Activated T-cell treated with anti-CD3 and anti-CD28 coated beads for 48 hours (primary cell): Measurements from ENCODE around the gene HSPB1.
"Not testable (repeated sequence)": the region's sequence is repeated elsewhere in the genome, so short reads cannot be mapped to it uniquely, and the experiment has no call there.

Source experiments
- DNase-seq: peaks from one replicate; pipeline ENCODE4 v3.0.0-alpha.2; 2020; ENCODE audit warnings: low read depth

HSPB1 gene

DNA sequence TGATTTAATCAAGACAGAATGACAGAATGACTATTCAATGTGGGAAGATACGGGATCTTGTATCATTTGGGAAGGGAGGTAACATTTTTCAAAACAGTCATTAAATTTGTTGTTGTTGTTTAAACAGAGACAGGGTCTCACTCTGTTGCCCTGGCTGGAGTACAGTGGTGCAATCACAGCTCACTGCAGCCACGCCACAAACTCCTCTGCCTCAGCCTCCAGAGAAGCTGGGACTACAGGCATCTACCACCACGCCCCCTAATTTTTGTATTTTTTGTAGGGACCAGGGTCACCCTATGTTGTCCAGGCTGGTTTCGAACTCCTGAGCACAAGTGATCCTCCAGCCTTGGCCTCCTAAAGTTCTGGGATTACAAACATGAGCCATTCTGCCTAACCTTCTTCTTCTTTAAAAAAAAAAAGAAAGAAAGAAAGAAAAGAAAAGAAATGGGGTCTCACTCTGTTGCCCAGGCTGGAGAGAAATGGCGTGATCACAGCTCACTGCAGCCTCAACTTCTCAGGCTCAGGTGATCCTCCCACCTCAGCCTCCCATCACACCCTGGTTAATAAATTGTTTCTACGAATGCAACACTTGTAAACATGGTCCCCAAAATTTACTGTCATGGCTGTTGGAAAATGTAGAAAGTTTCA is 32.0 kb downstream of the HSPB1 start:
- no peak for DNase-seq

DNA sequence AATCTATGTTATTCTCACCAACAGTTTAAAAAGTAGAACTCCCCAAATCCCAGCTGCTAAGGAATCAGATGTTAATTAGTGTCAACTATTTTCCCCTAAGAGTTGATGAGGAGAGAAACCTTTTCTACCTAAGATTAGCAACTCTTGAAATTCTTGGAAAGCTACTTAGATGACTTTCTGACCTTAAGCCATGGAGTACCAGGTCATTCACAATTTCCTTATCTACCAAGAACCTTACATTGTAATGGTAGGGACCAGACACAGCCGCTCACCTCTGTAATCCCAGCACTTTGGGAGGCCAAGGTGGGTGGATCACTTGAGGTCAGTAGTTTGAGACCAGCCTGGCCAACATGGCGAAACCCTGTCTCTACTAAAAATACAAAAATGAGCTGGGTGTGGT is 32.9 kb downstream of the HSPB1 start:
- not testable (repeated sequence) for DNase-seq

DNA sequence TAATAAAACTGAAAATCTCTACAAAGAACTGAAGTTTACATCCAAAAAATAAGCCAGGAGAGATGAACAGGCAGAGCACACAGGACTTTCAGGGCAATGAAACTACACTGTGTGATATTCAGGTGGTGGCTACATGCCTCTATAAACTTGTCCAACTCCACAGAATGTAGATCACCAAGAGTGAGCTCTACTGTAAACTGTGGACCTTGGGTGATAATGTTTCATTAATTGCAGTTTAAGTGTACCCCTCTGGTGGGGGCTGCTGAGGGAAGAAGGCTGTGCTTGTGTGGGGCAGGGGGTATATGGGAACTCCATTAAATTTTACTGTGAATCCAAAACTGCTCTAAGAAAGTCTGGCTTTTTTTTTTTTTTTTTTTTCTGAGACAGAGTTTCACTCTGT is 33.6 kb downstream of the HSPB1 start:
- no peak for DNase-seq

DNA sequence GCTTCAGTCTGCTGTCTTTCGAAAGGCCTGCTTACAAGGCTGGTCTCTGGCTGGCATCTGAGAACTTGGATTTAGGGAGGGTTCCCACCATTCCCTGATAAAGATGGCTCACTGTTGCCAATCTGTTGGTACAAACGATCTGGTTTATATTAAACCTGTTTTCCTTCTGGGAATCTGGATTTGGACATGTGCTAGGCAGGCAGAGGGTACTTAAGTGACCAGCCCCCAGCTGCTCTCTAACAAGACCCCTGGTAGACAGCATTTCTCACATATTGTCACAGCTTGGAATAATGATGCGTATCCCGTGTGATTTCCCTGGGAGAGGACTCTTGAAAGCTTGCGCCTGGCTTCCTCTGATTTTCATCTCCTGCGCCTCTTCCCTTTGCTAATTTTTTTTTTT is 34.7 kb downstream of the HSPB1 start:
- DNase-seq = no peak

DNA sequence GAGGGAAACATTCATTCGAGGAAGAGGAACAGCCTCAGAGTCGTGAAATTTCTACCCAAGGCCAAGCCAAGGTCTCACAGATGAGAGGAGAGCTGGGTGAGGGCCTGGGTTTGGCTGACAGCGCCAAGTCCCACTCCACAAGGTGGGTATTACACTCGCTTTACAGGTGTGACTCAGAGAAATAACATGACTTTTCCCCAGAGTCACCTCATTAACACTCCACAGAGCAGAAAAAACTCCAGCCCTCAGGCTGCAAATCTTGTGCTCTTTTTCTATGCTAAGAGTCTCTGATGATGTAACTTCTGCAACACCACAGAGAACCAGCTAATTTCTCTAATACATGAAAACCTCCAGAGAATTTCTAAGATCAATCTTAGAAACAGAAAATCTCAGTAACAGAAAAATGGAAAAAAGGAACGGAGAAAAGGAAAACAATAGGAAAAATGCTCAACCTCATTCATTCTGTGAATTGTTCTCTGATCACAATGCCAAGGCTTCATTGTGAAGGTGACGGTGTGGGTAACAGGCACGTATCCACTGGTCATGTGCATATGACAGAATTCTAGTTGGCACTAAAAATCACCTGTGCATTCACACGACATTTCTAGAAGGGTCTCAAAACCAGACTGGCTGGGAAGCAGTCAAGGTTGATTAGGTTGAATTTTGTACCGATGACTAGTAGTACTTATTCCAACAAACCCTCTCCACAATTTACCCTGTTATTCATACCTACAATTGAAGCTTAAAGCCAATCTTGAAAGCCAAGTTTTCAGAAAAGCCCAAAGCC is 36.0 kb downstream of the HSPB1 start:
- no peak for DNase-seq

DNA sequence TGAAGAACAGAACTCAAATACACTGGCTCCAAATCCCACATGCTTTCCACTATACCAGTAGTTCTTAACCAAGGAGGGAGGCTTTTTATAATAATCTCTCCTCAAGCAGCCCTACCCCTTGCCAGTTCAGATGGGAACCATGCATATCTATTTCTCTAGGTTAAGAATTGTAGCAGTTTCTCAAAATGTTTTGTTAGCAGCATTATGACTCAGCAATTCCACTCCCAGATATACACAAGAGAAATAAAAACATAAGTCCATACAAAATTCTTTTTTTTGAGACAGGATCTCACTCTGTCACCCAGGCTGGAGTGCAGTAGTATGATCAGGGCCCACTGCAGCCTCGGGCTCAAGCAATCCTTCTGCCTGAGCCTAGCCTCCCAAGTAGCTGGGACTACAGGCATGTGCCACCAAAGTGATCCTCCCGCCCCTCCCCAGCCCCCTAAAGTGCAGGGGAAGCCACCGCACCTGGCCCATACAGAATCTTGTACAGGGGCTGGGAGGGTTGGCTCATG is 38.2 kb downstream of the HSPB1 start:
- no peak for DNase-seq

DNA sequence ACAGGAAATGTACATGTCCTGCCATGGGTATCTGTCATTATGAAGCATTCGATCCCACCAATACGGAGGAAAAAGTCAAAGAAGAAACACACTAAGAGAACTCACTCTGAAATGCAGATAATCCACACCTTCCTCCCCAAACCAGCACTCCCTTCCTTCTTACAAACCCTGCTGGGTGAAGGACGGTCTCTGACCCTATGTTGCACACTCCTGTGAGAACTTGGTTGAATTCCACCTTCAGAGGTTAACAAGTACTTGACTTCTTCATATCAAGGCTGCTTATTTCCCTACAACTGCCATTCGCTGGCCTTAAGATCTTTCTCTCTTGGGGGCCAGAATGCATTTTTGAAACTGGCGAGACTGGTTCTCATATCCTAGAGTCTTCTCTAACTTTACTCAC is 39.7 kb downstream of the HSPB1 start:
- no peak for DNase-seq

DNA sequence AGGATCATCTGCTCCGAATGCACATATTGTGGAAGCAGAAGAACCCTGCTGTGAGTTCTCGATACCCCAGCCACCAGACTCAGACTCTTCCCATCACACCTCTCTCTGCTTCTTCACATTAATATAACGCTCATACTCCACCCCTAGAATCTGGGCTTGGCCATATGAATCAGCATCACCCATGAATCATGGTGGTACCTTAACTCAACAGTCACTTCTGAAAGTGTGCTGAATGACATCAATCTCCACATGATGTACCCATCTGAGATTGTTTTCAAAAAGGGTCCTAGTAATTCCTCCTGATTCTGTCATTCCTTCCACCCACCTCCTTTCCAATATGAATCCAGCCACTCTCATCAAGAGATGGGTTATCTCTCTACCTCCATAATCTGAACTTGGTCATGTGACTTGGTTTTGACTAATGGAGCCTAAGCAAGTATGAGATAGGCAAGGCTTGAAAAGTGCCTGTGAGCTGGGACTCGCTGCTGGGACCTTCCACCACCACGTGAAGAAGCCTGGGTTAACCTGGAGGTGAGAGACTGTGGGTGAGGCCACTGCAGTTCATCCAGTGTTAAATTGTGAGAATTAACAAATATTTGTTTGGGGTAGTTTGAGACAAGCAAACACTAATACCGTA is 40.9 kb downstream of the HSPB1 start:
- no peak for DNase-seq

DNA sequence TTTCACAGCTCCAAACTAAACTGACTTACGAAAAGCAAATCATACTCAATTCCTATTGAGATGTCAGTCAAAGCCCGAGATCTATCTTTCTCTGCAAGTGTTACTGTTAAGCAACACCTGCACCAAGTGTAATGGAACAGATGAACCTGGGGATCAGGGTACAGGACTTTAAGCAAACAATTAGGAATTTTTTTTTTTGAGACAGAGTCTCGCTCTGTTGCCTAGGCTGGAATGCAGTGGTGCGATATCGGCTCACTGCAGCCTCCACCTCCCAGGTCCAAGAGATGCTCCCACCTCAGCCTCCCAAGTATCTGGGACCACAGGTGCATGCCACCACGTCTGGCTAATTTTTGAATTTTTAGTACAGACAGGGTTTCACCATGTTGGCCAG is 41.5 kb downstream of the HSPB1 start:
- DNase-seq = no peak

DNA sequence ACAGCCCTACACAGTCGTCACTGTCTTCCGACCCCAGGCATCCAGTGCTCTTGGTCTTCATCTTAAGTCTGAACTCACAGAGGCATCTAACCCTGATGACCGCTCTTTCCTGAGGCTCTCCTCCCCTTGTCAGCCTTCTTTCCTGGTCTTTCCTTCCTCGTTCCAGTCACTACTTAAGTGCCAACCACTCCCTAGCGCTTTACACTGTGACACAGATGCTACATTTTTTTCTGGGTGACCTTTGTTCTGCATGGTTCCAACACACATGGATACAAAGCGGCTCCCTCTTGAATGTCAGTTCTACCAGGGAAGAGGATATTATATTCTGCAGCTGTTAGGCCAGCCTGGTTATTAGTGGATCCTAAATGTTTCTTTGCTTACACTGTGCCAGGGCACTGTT is 43.6 kb downstream of the HSPB1 start:
- DNase-seq = no peak

DNA sequence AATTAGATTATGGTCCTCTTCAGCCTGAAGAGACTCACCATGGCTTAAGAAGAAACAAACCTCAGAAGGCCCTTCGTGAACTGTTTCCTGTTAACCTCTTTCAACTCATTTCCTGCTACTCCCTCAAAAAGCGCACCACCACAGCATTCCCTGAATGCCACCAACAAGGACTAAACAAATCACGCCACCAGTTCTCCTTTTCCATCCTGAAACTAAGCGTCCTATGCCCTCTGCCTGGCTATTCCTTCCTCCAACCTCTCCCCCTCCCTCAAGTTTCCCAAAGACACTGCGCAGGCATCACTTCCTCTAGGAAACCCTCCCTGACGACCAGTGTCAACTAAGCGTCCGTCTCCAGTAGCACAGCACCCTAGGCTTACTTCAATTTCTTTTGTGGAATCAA is 44.3 kb downstream of the HSPB1 start:
- no peak for DNase-seq

DNA sequence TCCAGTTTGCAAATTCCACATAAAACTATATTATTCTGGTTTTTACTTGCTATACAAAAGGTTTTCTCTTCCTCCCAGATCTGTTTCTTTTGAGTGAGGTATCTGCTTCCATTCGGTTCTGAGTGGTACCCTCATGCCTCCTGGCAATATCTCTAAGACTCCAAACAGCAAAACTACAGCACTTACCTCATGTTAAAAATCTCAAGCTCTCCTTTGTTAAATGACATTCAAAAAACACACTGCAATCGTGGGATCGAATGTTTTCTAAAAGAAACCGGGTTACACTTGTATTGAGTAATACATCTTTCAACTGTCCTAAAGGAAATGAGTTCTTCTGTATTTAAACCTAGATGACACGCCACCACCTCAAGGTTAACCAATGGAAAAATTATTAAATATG is 45.2 kb downstream of the HSPB1 start:
- no peak for DNase-seq

DNA sequence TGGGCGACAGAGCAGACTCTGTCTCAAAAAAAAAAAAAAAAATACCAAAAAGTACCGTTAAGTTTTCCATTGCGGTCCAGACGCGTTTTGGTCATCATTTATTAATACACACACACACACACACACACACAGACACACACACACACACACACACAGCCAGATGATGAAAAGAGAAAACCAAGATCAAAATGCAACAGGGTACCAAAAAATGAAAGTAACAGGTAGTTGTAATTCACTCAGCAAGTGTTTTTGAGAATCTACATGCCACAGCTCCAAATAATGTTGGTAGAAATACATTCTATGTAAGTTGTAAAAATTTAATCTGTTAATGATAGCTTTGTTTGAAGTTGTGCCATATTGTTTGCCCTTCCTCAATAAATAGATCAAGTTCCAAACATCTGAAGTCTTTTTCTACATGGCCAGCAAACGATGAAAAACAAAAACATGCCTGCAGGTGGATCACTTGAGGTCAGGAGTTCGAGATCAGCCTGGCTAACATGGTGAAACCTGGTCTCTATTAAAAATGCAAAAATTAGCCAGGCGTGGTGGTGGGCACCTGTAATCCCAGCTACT is 46.9 kb downstream of the HSPB1 start:
- no peak for DNase-seq

DNA sequence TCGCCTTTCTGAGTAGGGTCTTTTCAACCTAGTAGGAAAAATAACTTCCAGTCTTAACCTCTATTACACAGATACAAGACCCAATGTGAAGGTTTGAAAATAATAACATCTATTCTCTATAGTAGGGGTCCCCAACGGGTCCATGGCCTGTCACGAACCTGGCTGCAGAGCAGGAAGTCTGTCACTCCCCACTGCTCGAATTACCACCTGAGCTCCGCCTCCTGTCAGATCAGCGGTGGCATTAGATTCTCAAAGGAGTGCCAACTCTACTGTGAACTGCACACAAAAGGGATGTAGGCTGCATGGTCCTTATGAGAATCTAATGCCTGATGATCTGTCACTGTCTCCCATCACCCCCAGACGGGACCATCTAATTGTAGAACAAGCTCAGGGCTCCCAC is 48.9 kb downstream of the HSPB1 start:
- DNase-seq = no peak

DNA sequence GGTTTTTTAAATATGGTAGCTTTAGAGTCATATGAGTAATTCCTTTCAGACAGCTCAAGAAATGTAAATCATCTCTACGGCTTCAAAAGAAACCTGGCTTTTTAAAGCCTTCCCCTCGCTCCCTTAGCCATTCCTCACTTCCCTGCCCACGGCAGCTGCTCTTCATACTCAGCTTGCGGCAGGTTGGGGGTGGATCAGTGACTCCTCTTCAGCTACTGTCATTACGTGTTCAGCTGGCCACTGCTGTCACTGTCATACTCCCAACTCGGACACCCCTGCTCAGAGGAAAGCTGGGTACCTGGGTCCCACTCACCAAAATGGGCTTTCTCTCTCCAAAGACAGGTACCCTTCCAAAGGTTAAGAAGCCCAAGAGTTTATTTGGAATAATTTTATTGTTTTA is 49.7 kb downstream of the HSPB1 start:
- no peak for DNase-seq

DNA sequence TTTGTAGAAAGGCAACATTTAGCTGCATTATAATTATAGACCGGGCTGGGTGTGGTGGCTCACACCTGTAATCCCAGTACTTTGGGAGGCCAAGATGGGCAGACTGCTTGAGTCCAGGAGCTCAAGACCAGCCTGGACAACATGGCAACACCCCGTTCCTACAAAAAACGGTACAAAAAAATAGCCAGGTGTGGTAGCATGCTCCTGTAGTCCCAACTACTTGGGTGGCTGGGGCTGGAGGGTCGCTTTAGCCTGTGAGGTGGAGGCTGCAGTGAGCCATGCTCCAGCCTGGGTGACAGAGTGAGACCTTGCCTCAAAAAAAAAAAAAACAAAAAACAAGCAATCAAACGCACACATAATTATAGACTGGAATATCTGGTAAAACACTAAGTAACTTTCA is 51.3 kb downstream of the HSPB1 start:
- DNase-seq = no peak
